ENCODE results near the gene CWC27.

GRCh38 chr5:64744914-64745313 lies 23.8 kb upstream of the CWC27 start:
- TF ChIP-seq CTCF (IDR thresholded peaks at IDR 0.05) (no peak), ELF1 (IDR thresholded peaks at IDR 0.05) (no peak), USF1 (IDR thresholded peaks at IDR 0.05; ENCODE audit: borderline replicate concordance, low read depth) (no peak), REST (IDR thresholded peaks at IDR 0.05; ENCODE audit: low read depth, low read length) (no peak), YY1 (IDR thresholded peaks at IDR 0.05; ENCODE audit: low read depth) (no peak), GABPA (IDR thresholded peaks at IDR 0.05; ENCODE audit: low read depth) (no peak), NFIC (IDR thresholded peaks at IDR 0.05; ENCODE audit: borderline replicate concordance) (no peak), SMC3 (IDR thresholded peaks at IDR 0.05; ENCODE audit: low read depth, low read length) (no peak), FOXJ3 (CRISPR knock-in tag; IDR thresholded peaks at IDR 0.05) (no peak), RFX5 (IDR thresholded peaks at IDR 0.05; ENCODE audit: low read length) (no peak), POLR2AphosphoS5 (IDR thresholded peaks at IDR 0.05; ENCODE audit: low read depth, low read length) (no peak), CHD2 (IDR thresholded peaks at IDR 0.05; ENCODE audit: low read length, partially characterized antibody) (no peak), RCOR1 (IDR thresholded peaks at IDR 0.05; ENCODE audit: low read length) (no peak), GATA2 (CRISPR knock-in tag; IDR thresholded peaks at IDR 0.05) (no peak)

Measured in SK-N-SH (cell line).